BJ (cell line): ENCODE data around the gene CISTR. TPM values are rescaled to one million over a fixed set of nuclear protein-coding genes. Genes with fewer than 3 reads are reported as not detected.
A peak's percentile ranks its signal among the peaks of the same experiment; 100 is the strongest.

Experiments
- CTCF ChIA-PET: fragments of 350-600 bp; formaldehyde crosslinking; extraction: SDS; loops from one replicate; lab custom pipeline; 2021; ENCODE audit warnings: antibody characterized with exemption, inconsistent platforms; lab: Yijun Ruan, JAX
- POLR2A ChIA-PET: fragments of 300-600 bp; sonication (Branson Sonifier 250); formaldehyde crosslinking; extraction: SDS; loops from one replicate; lab custom pipeline; 2021; ENCODE audit warnings: antibody characterized with exemption; lab: Charles Lee
- DNase-seq: peaks from one replicate; pipeline ENCODE4 v3.0.0-alpha.2; 2011; ENCODE audit warnings: low read depth
- H3K27me3 ChIP-seq: 2 replicates; pipeline ENCODE4 v1.6.0; 2011; ENCODE audit warnings: low read length; ENCODE audit not compliant: control insufficient read depth, insufficient read depth
- H3K36me3 ChIP-seq: 2 replicates; pipeline ENCODE4 v1.5.1; 2011; ENCODE audit warnings: low read length; ENCODE audit not compliant: control insufficient read depth, insufficient read depth
- H3K4me3 ChIP-seq: 2 replicates; pipeline ENCODE4 v1.5.1; 2011; ENCODE audit warnings: low read depth, mild to moderate bottlenecking, control low read depth, low read length
- CTCF ChIP-seq: IDR thresholded peaks from 2 replicates; pipeline ENCODE4 v1.5.1; 2011; ENCODE audit warnings: low read depth, mild to moderate bottlenecking, control low read depth, inconsistent platforms, low read length, moderate library complexity; ENCODE audit not compliant: insufficient read depth
- polyA plus RNA-seq: library from polyadenylated mRNA; depleted of rRNA; stranded (reverse); fragments of >200 nt; gene quantifications from 2 replicates; pipeline ENCODE4 v1.2.3, GENCODE V29; 2011

The CISTR gene
- polyA plus RNA-seq, 1 experiment, result not detected

DNA sequence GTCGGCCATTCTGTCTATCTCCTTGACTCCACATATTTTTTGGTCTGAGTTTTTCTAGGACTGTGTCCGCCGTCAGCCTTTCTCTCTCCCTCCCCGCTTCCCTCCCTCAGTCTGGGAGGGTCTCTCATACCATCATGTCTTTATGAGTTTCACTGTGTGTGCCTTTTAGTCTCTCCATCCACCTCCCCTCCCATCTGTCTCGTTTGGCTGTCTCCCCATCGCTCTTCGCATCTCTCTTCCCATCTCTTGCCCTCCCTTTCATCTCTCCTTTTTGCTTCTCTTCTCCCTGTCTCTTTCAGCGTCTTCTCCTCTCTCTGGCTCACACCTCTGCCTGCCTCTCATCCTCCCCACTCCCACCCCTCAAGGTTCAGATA, 6.9 kb upstream of the CISTR start:
- no peak for TF ChIP-seq CTCF
- H3K36me3 ChIP-seq, result no peaks in the 10 kb centered on the region
- no peak for DNase-seq
- POLR2A ChIA-PET, result no interaction called here
- no peak overlapping the region for H3K4me3 ChIP-seq
- CTCF ChIA-PET, result interaction anchor here (1.4 to 11.2 kb wide), 2 partner anchors 14 to 17 kb away, joined by 3 to 124 read pairs; no protein-coding TSS in a partner anchor
- H3K27me3 ChIP-seq, result peaks cover 35% of the 10 kb centered on the region

GRCh38 chr12:53758081-53758729, 6.4 kb upstream of the CISTR start:
- no peak overlapping the region for H3K4me3 ChIP-seq
- ChIA-PET CTCF (interaction anchor here (0.6 to 11.2 kb wide), 9 partner anchors 8 to 449 kb away, joined by 3 to 124 read pairs (median 6); no protein-coding TSS in a partner anchor), POLR2A (no interaction called here)
- DNase-seq, result no peak
- H3K27me3 ChIP-seq, result peaks cover 38% of the 10 kb centered on the region
- no peak for TF ChIP-seq CTCF
- H3K36me3 ChIP-seq, result no peaks in the 10 kb centered on the region

GRCh38 chr12:53757101-53757770, 5.5 kb upstream of the CISTR start:
- no peak for DNase-seq
- Histone ChIP-seq H3K36me3 (no peaks in the 10 kb centered on the region), H3K4me3 (no peak overlapping the region), H3K27me3 (peaks cover 47% of the 10 kb centered on the region)
- CTCF ChIA-PET, result interaction anchor here (0.8 to 11.2 kb wide), 14 partner anchors 9 to 450 kb away, joined by 3 to 124 read pairs (median 4); no protein-coding TSS in a partner anchor
- TF ChIP-seq CTCF, result peak; percentile 88
- POLR2A ChIA-PET, result no interaction called here

GRCh38 chr12:53756300-53757100, 4.7 kb upstream of the CISTR start:
- CTCF ChIA-PET, result interaction anchor here (0.8 to 11.2 kb wide), 17 partner anchors 10 to 451 kb away, joined by 3 to 124 read pairs (median 4); partner anchors contain the start of gene HOXC10
- H3K36me3 ChIP-seq, result no peaks in the 10 kb centered on the region
- H3K4me3 ChIP-seq, result no peak overlapping the region
- POLR2A ChIA-PET, result no interaction called here
- peaks cover 53% of the 10 kb centered on the region for H3K27me3 ChIP-seq
- no peak for TF ChIP-seq CTCF
- no peak for DNase-seq

DNA sequence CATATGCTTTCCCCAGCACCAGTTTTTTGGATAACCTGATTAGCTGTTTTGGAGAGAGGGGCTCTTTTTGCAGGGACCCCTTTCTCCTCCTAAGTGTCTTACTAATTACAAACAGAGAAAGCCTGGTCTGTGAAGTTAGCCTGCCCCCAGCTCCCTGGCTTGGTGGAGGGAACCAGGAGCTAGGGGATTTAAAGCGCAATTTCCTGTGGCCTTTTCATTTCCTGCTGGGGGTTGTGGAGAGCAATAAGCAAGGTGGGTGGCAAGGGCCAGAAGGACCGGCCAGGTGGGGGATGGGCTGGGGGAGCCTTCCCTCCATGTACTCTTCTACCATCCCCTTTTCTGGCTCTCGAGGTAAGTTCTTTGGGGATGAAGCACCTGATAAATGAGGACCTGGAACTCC, 4.1 kb upstream of the CISTR start:
- Histone ChIP-seq H3K4me3 (no peak overlapping the region), H3K36me3 (no peaks in the 10 kb centered on the region), H3K27me3 (peaks cover 56% of the 10 kb centered on the region)
- DNase-seq, result no peak
- ChIA-PET POLR2A (no interaction called here), CTCF (interaction anchor here (0.8 to 11.2 kb wide), 8 partner anchors 11 to 446 kb away, joined by 3 to 124 read pairs (median 4); partner anchors contain the start of gene HOXC10)
- TF ChIP-seq CTCF, result no peak
